Fibroblast of lung (primary cell): Measurements from ENCODE around the gene CLCC1. TPM values are rescaled to one million over a fixed set of nuclear protein-coding genes. Genes with fewer than 3 reads are reported as not detected.

ENCODE experiments used
- DNase-seq, 2 donors: peaks; one replicate each; pipeline versions ENCODE4 v3.0.0 to v3.0.0-alpha.2; 2010; ENCODE audit warnings: low read depth in 2 of 2
- H2AFZ ChIP-seq: 2 replicates; pipeline ENCODE4 v1.5.1; 2012; ENCODE audit warnings: low read length, control low read depth, inconsistent platforms
- H3K27ac ChIP-seq: 2 replicates; pipeline ENCODE4 v1.5.1; 2011; ENCODE audit warnings: low read length, control low read depth; ENCODE audit not compliant: insufficient read depth
- H3K27me3 ChIP-seq: 2 replicates; pipeline ENCODE4 v1.5.1; 2011; ENCODE audit warnings: mild to moderate bottlenecking, low read length; ENCODE audit not compliant: control insufficient read depth, insufficient read depth
- H3K36me3 ChIP-seq: 2 replicates; pipeline ENCODE4 v1.5.1; 2011; ENCODE audit warnings: low read length; ENCODE audit not compliant: control insufficient read depth, insufficient read depth
- H3K4me1 ChIP-seq: 2 replicates; pipeline ENCODE4 v1.5.1; 2011; ENCODE audit warnings: low read length; ENCODE audit not compliant: control insufficient read depth, insufficient read depth; ENCODE audit errors: extremely low read depth
- H3K4me2 ChIP-seq: 2 replicates; pipeline ENCODE4 v1.5.1; 2011; ENCODE audit warnings: low read length, control low read depth; ENCODE audit not compliant: insufficient read depth; ENCODE audit errors: extremely low read depth
- H3K4me3 ChIP-seq, 4 experiments: fragments of 200-600 bp in 1 of 4; sonication (generic) in 1 of 4; replicated peaks in 1 of 4; 2 replicates each; pipeline ENCODE4 v1.5.1; 2011 to 2016; ENCODE audit warnings: low read length in 4 of 4, low read depth in 3 of 4, mild to moderate bottlenecking in 3 of 4, control low read depth in 2 of 4, inconsistent platforms in 1 of 4, mixed read lengths in 1 of 4; ENCODE audit not compliant: insufficient read depth in 1 of 4; ENCODE audit errors: control extremely low read depth in 1 of 4
- H3K79me2 ChIP-seq: 2 replicates; pipeline ENCODE4 v1.5.1; 2012; ENCODE audit warnings: mild to moderate bottlenecking, low read length, inconsistent platforms; ENCODE audit not compliant: control insufficient read depth, insufficient read depth
- H3K9ac ChIP-seq: 2 replicates; pipeline ENCODE4 v1.5.1; 2011; ENCODE audit warnings: mild to moderate bottlenecking, low read length, control low read depth; ENCODE audit not compliant: insufficient read depth
- H3K9me3 ChIP-seq: 2 replicates; pipeline ENCODE4 v1.5.1; 2012; ENCODE audit warnings: low read depth, low read length; ENCODE audit not compliant: control insufficient read depth, insufficient read depth
- H4K20me1 ChIP-seq: 2 replicates; pipeline ENCODE4 v1.5.1; 2011; ENCODE audit warnings: low read length; ENCODE audit not compliant: control insufficient read depth, insufficient read depth; ENCODE audit errors: extremely low read depth
- CTCF ChIP-seq, 2 donors: IDR thresholded peaks in 1 of 2; conservative IDR thresholded peaks in 1 of 2; 1 replicate in 1 of 2; 2 replicates in 1 of 2; pipeline ENCODE4 v1.5.1; 2011 to 2012; ENCODE audit warnings: low read length in 2 of 2, control low read depth in 1 of 2, inconsistent platforms in 1 of 2, low read depth in 1 of 2, mild to moderate bottlenecking in 1 of 2
- EZH2 ChIP-seq: IDR thresholded peaks from 2 replicates; pipeline ENCODE4 v1.5.1; 2012; ENCODE audit warnings: low read length, control low read depth, mild to moderate bottlenecking; ENCODE audit errors: missing control alignments
- polyA plus RNA-seq, 2 donors: library from polyadenylated mRNA; depleted of rRNA in 1 of 2; stranded (reverse) in 1 of 2; unstranded in 1 of 2; fragments of >200 nt; gene quantifications; 2 replicates each; pipeline ENCODE4 v1.2.1, GENCODE V29; 2011 to 2012; ENCODE audit warnings: missing spikeins in 1 of 2
- total RNA-seq: library from RNA; depleted of rRNA; stranded (reverse); fragments of >200 nt; gene quantifications from 2 replicates; pipeline ENCODE4 v1.2.1, GENCODE V29; 2014

The CLCC1 gene
- total and polyA plus RNA-seq, 2 donors (not counting 1 experiment from before 2014, with no cell fraction given), result 31.0 to 33.1 TPM

GRCh38 chr1:108951242-108951641, 12.0 kb downstream of the CLCC1 start:
- Histone ChIP-seq H2AFZ (no peak overlapping the region), H3K36me3 (peaks cover 1% of the 10 kb centered on the region), H3K27ac (no peak overlapping the region), H3K4me1 (no peaks in the 10 kb centered on the region), H3K9me3 (no peaks in the 10 kb centered on the region), H3K9ac (no peak overlapping the region), H3K4me2 (no peak overlapping the region), H3K79me2 (peaks cover 24% of the 10 kb centered on the region), H3K4me3 (no peak overlapping the region), H3K27me3 (no peaks in the 10 kb centered on the region), H4K20me1 (no peaks in the 10 kb centered on the region)
- no peak for TF ChIP-seq CTCF (conservative IDR thresholded peaks at IDR 0.05 in 1 of 2, IDR thresholded peaks at IDR 0.05 in 1 of 2; ENCODE audit: low read depth in 1 of 2, low read length in 2 of 2)
- TF ChIP-seq EZH2, result no peak
- DNase-seq, result no peak

GRCh38 chr1:108949044-108949443, 14.2 kb downstream of the CLCC1 start:
- Histone ChIP-seq H3K79me2 (peaks cover 18% of the 10 kb centered on the region), H3K4me1 (no peaks in the 10 kb centered on the region), H3K36me3 (peaks cover 1% of the 10 kb centered on the region), H3K27me3 (no peaks in the 10 kb centered on the region), H3K9ac (no peak overlapping the region), H3K27ac (no peak overlapping the region), H4K20me1 (no peaks in the 10 kb centered on the region), H3K4me3 (no peak overlapping the region), H2AFZ (no peak overlapping the region), H3K9me3 (no peaks in the 10 kb centered on the region), H3K4me2 (no peak overlapping the region)
- no peak for DNase-seq
- TF ChIP-seq CTCF (conservative IDR thresholded peaks at IDR 0.05 in 1 of 2, IDR thresholded peaks at IDR 0.05 in 1 of 2; ENCODE audit: low read depth in 1 of 2, low read length in 2 of 2), result no peak
- no peak for TF ChIP-seq EZH2

GRCh38 chr1:108947871-108948525, 15.3 kb downstream of the CLCC1 start:
- Histone ChIP-seq H3K9me3 (no peaks in the 10 kb centered on the region), H2AFZ (peak overlapping the region; percentile 47), H3K9ac (no peak overlapping the region), H3K4me2 (peak overlapping the region; percentile 83), H4K20me1 (no peaks in the 10 kb centered on the region), H3K79me2 (peaks cover 12% of the 10 kb centered on the region), H3K27me3 (no peaks in the 10 kb centered on the region), H3K4me1 (no peaks in the 10 kb centered on the region), H3K4me3 (peak overlapping the region in 2 of 4 experiments; percentile 23 to 27), H3K27ac (no peak overlapping the region), H3K36me3 (peaks cover 1% of the 10 kb centered on the region)
- no peak for TF ChIP-seq CTCF (conservative IDR thresholded peaks at IDR 0.05 in 1 of 2, IDR thresholded peaks at IDR 0.05 in 1 of 2; ENCODE audit: low read depth in 1 of 2, low read length in 2 of 2)
- no peak for TF ChIP-seq EZH2
- DNase-seq, result peak; percentile 15 to 25
